HG03060 (cell line): ENCODE results near the gene GLIPR2.

Source experiments
- ATAC-seq: cut with Tn5 transposase; IDR thresholded peaks from one replicate; pipeline ENCODE4 v1.9.1; 2021; ENCODE audit warnings: low read depth, moderate number of reproducible peaks; ENCODE audit not compliant: unreplicated experiment

Gene GLIPR2

DNA sequence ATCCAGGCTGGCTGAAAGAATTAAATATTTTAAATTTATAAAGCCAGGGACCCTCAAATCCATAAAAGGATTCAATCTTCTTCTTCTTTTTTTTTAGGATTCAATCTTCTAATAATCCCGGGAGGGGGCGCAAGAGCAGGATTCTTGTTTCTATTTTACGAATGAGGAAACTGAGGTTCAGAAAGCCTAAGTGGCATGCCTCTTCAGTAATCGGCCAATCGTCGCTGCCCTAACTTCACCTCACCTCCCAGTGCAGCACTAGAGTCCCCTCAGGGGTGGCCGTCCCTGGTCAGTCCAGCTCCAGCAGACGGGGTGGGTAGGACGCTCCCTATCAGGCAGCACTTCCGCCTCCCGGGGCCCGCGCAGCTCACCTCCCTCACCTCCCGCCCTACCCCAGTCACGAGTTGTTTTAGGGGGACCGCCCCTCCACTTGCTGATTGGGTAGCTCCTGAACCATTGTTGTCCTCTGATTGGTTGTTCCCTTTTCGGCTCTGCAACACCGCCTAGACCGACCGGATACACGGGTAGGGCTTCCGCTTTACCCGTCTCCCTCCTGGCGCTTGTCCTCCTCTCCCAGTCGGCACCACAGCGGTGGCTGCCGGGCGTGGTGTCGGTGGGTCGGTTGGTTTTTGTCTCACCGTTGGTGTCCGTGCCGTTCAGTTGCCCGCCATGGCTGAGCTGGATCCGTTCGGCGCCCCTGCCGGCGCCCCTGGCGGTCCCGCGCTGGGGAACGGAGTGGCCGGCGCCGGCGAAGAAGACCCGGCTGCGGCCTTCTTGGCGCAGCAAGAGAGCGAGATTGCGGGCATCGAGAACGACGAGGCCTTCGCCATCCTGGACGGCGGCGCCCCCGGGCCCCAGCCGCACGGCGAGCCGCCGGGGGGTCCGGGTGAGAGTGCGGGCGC, 54.1 kb downstream of the GLIPR2 start, which contains the start of gene CLTA:
Gene CLTA (plus strand): TSS at position 534 of the 902 bp plus-strand sequence. CDS start 136 bp downstream, at position 670.
- ATAC-seq: peak; percentile 90

DNA sequence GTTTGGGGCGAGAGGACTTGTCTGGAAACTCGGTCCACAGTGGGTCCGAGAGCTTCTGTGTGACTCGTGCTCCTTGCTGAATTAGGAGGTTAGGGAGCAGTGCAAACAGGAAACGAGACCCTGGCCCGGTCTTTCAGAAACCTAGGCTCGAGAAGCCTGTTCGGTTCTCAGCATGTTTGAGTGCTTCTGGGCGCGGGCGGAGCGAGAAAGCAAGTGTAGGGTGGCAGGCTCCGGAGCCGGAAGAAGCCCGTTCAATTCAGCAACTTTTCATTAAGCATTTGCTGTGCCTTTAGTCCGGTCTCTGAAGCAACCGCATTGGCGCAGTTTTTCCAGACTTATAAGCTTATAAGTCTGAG, 54.7 kb downstream of the GLIPR2 start:
- no peak for ATAC-seq

DNA sequence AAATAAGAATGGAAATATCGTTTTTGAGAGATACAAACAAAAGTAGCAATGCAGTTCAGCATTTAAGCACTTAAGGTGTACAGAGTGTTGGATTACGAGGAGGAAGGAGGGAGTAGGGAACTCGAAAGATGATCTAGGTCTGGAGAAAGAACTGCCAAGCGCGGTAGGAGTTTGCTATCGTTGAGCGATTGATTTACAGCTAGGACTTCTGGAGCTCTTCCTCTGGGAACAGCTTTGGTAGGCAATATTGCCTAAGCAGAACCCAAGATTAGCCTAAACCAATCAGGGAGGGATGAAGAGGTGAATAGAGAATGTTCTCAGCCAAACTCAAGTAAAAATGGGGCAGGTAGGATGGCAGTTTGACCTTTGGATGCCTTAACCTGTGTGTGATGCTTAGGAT, 55.2 kb downstream of the GLIPR2 start:
- ATAC-seq: no peak

DNA sequence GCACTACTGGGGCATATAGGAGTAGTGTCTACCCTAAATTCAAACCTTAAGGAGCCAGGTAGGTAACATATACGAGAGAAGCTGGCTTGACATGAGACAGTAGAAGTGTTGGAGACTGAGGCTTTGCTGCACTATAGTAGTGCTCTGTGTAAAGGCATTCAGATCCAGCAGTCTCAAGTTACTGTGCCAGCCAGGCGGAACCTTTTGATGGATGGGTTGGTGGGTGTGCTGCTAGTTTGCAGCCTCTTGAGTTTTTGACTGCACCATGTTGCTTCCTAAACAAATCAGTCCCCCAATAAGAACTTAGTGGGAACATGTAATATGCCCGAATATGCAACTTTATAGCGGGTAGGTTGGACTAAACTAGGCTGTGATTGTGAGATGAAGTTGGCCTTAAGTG, 55.7 kb downstream of the GLIPR2 start:
- ATAC-seq: no peak

DNA sequence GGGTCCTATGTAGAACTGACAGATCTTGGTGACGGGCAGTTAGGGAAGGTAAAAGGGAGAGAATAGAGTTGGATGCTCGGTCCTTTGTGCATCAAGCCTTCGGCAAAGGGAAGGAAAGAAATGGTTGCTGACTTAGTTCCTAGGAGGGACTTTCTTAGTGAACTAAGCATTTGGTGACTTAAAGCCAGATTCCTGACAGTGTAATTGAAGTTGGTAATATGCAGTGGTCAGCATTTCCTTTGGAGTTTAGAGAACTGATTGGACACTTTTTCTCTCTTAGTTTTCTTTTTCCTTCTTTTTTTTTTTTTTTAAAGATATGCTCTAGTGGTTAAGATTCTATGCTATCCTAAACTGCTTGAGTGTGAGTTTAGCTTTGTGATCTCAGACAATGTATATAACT, 56.5 kb downstream of the GLIPR2 start:
- no peak for ATAC-seq

DNA sequence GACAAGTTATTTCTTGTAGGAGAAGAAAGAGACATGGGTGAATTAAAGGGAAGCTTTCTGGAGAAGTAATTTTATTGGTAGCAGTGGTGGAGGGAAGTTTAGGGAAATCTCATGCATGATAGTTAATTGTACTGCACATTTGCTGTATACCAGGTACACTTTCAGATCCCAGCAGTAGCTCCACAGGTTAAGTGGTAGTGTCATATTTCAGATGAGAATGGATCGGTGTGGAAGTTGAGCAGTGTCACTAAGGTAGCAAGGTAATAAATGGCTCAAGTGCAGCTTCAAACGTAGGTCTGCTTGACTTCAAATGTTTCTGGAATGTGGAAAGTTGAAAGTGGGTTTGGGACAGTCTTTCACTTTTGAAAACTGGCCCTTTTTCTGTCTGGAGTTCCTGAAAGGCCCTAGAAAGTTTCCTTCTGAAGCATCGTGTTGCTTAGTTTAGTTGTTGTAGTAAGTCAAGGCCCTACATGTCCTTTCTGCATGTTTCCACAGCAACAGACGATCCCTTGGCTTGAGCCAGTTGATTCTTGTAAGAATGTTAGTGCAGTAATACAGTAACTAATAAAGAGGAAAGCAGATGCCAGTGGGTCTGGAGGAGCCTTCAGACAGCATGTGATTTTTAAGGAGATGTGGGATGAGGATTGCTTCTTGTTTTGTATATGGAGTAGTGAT, 57.9 kb downstream of the GLIPR2 start:
- ATAC-seq: no peak

DNA sequence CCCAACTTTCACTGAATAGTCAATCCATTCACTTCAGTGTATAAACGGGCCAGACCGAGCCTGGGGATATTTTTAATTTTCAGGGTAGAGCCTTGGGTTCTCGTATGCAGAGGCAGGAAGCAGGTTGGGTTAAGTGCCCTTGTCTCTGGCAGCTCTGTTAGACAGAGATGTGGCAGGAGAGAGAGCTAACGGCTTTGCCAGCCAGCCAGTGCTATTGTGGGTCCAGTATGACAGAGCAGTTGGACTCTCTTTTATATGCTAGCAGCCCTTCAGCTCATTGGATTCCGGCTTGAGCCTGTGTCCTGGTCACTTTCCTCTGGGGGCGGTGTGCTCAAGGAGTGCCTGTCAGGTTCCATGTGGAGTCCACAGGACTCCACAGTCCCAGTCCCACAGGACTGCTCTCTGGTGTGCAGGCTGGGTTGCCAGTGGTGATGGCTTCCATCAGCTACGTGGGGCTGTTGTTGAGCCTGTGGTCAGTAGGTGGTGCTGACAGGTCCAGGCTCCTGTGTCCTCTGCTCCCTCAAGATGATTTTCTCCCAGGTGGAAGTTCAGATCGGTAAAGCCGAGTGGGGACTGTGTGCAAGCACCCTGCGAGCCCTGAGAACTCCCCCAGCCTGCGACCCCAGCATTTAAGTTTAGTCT, 68.5 kb downstream of the GLIPR2 start:
- no peak for ATAC-seq

DNA sequence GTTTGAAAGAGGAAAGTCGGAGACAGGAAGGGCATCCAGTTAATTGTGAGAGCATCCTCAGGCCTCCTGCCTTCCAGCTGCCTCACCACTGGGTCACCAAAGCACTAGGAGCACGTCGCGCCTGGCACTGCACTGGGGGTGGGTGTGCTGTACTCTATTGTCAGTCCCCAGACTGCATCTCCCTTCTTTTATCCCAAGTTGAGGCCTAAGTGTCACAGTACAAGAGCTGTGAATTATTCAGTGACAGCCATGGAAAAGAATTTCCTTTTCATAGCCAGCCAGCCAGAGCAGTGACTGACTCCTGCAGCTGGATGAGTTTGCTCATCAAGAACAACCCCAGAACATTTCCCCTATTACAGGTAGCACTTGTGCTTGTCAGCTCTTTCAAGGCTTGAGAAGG, 70.5 kb downstream of the GLIPR2 start:
- ATAC-seq: no peak

DNA sequence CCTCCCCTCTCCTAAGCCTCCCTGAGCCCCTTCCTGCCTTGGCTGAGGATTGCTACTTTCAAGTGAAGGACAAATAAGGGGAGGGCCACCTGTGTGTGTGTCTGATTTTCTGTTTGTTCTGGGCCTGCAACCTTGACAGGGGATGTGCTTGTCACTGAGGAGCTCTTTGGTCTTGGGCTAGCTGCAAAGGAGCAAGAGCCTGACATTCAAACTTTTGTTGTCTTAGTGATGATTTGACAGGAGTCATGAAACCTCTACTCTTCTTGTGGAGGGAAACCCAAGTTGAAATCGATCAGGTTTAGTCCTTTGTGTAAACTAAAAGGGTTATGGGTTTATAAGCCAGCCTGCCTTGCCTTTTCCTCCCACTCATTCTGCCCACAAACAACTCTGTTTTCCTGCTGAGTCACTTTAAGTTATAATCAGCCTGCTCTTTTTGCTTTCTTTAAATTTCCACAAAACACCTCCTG, 71.0 kb downstream of the GLIPR2 start:
- no peak for ATAC-seq

DNA sequence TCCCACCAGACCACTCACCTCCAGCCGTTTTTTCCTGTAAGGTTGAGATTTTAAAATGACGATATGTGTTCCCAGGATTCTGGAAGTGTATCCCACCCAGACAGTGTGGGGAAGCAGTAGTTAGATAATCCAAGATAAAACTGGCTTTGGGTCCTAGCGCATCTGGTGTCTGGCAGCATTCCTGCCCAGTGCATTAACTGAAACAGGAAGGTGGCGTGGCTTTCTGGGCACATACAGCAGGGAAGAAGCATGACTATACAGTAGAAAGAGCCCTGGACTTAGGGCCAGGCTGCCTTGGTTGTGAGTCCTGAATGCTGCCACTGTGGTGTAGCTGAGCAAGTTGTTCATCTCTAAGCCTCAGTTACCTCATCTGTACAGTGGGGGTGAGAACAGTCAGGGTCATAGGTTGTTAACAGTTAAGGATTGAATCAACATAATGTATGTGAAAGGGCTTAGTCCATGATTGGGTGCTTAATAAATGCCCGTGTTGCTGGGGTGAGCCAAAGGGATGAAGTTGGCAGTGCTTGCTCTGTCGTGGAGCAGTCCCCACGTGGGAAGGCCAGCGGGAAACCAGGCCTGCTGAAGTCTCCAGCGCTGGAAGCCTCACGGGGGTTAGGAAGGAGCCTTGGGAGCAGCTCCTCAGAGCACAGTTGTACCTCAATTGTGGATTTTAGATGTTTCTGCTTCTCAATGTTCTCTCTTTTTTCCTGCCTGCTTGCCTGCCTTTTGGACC, 72.2 kb downstream of the GLIPR2 start:
- no peak for ATAC-seq

DNA sequence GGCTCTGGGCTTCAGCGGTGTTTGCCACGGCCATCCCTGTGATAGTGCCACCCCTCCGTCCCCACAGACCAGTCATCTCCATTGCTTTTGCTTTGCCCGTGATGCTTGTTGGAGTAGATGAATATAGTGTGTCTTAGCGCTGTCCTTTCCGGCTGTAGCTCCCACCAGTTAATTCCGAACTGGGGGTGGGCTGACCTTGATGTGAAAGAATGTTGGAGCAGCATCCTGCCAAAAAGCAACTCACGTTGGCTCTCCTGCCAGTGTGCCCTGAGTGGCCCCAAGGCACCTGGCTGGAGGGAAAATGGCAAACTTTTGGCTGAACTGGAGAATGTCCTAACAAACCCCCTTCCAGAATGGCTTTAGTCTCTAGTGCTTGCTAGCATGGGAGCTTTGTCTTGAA, 74.2 kb downstream of the GLIPR2 start:
- no peak for ATAC-seq

DNA sequence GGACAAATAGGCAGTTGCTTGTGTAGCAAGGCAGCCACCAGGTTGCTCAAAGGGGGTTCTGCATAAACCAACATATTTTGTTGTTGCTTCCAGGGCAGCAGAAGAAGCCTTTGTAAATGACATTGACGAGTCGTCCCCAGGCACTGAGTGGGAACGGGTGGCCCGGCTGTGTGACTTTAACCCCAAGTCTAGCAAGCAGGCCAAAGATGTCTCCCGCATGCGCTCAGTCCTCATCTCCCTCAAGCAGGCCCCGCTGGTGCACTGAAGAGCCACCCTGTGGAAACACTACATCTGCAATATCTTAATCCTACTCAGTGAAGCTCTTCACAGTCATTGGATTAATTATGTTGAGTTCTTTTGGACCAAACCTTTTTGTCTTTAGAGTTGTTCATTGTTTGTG, 75.0 kb downstream of the GLIPR2 start:
- ATAC-seq: no peak

DNA sequence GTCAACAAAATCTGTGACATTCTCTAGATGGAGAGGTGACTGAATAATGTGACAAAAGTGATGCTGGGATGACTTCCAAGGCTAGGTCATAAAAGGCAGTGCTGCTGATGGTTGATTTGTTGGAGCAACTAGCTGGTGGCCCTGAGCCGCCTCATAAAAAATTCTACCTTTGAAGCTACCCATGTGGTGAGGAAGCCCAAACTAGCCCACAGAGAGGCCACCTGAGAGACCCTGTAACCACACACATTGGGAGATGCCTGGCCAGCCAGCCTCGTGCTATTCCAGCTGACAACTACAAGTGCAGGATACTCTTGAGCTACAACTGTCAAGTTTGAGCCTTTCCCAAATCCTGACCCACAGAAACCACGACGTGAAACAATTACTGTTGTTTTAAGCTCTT, 76.9 kb downstream of the GLIPR2 start:
- ATAC-seq: no peak
